Activated gamma-delta T cell treated with Interleukin-2 at 50 U/mL for 16 hours (primary cell): ENCODE data around the gene EXOC3.
"Not testable (repeated sequence)": the region's sequence is repeated elsewhere in the genome, so short reads cannot be mapped to it uniquely, and the experiment has no call there.

Experiments used
- DNase-seq: peaks from one replicate; pipeline ENCODE4 v3.0.0-alpha.2; 2020

Gene EXOC3

GRCh38 chr5:442335-443238 lies at the start of gene EXOC3:
TSS of gene EXOC3 (plus strand) at chr5:443176. CDS start at chr5:446206, 3,030 bp downstream.
- DNase-seq, result peak; percentile 73

GRCh38 chr5:393846-394275 lies 49.1 kb upstream of the EXOC3 start:
- no peak for DNase-seq

GRCh38 chr5:394671-395155 lies 48.3 kb upstream of the EXOC3 start:
- DNase-seq, result no peak

GRCh38 chr5:395156-395920 lies 47.6 kb upstream of the EXOC3 start:
- DNase-seq, result no peak

GRCh38 chr5:395921-396530 lies 47.0 kb upstream of the EXOC3 start:
- no peak for DNase-seq

- DNase-seq, result no peak
Measured at GRCh38 chr5:396531-396961, 46.4 kb upstream of the EXOC3 start.

- DNase-seq, result not testable (repeated sequence)
Measured at GRCh38 chr5:398141-398474, 44.9 kb upstream of the EXOC3 start.

- no peak for DNase-seq
Measured at GRCh38 chr5:398475-399295, 44.3 kb upstream of the EXOC3 start.

- DNase-seq, result peak; percentile 53
Measured at GRCh38 chr5:399296-400281, 43.4 kb upstream of the EXOC3 start.

GRCh38 chr5:400282-401145 lies 42.5 kb upstream of the EXOC3 start:
- DNase-seq, result no peak

GRCh38 chr5:401146-402034 lies 41.6 kb upstream of the EXOC3 start:
- no peak for DNase-seq

GRCh38 chr5:402219-402614 lies 40.8 kb upstream of the EXOC3 start:
- not testable (repeated sequence) for DNase-seq

GRCh38 chr5:402615-403359 lies 40.2 kb upstream of the EXOC3 start:
- DNase-seq, result no peak

GRCh38 chr5:403995-404394 lies 39.0 kb upstream of the EXOC3 start:
- no peak for DNase-seq

GRCh38 chr5:404666-405241 lies 38.2 kb upstream of the EXOC3 start:
- DNase-seq, result no peak

- DNase-seq, result no peak
Measured at GRCh38 chr5:405421-405820, 37.6 kb upstream of the EXOC3 start.

- DNase-seq, result no peak
Measured at GRCh38 chr5:406041-406440, 36.9 kb upstream of the EXOC3 start.

GRCh38 chr5:407051-407450 lies 35.9 kb upstream of the EXOC3 start:
- DNase-seq, result no peak
